ENCODE data around the gene RASSF4.

RASSF4 gene

GRCh38 chr10:45000752-45001380, 41.3 kb downstream of the RASSF4 start, which contains the start of gene ZNF22:
Gene ZNF22 (plus strand): TSS chr10:45000923. CDS start chr10:45003369, 2,446 bp downstream.
- H3K27ac ChIP-seq (ENCODE audit: low read length): peak within 1 kb of the TSS; percentile 96
- H3K27me3 ChIP-seq (ENCODE audit: insufficient read depth, low read length, poor library complexity): no peaks in the 10 kb centered on the region
- ATAC-seq (ENCODE audit: insufficient read depth, low read depth): peak; percentile 81
- H2AFZ ChIP-seq (ENCODE audit: low read depth, low read length): peak within 1 kb of the TSS; percentile 64
- TF ChIP-seq EZH2 (IDR thresholded peaks at IDR 0.05; ENCODE audit: borderline replicate concordance, low read depth, low read length, severe bottlenecking): no peak
- TF ChIP-seq CTCF (IDR thresholded peaks at IDR 0.05; ENCODE audit: borderline replicate concordance, extremely low read depth, low read length, poor library complexity, severe bottlenecking): peak; percentile 13
- H4K20me1 ChIP-seq (ENCODE audit: insufficient read depth, low read length): peaks cover 45% of the 10 kb centered on the region
- H3K4me2 ChIP-seq (ENCODE audit: insufficient read depth, low read length): peak within 1 kb of the TSS; percentile 82
- H3K9me3 ChIP-seq (ENCODE audit: insufficient read depth, low read length, severe bottlenecking): no peaks in the 10 kb centered on the region
- peak within 1 kb of the TSS; percentile 79 to 98 for H3K4me3 ChIP-seq (ENCODE audit: low read depth in 1 of 2, low read length in 2 of 2)
- H3K79me2 ChIP-seq (ENCODE audit: insufficient read depth, low read length): peaks cover 64% of the 10 kb centered on the region
- DNase-seq: peak; percentile 94
- H3K9ac ChIP-seq (ENCODE audit: low read depth, low read length): peak within 1 kb of the TSS; percentile 83
- peaks cover 68% of the 10 kb centered on the region for H3K4me1 ChIP-seq (ENCODE audit: insufficient read depth, low read length)
- H3K36me3 ChIP-seq (ENCODE audit: insufficient read depth, low read length): peaks cover 34% of the 10 kb centered on the region

DNA sequence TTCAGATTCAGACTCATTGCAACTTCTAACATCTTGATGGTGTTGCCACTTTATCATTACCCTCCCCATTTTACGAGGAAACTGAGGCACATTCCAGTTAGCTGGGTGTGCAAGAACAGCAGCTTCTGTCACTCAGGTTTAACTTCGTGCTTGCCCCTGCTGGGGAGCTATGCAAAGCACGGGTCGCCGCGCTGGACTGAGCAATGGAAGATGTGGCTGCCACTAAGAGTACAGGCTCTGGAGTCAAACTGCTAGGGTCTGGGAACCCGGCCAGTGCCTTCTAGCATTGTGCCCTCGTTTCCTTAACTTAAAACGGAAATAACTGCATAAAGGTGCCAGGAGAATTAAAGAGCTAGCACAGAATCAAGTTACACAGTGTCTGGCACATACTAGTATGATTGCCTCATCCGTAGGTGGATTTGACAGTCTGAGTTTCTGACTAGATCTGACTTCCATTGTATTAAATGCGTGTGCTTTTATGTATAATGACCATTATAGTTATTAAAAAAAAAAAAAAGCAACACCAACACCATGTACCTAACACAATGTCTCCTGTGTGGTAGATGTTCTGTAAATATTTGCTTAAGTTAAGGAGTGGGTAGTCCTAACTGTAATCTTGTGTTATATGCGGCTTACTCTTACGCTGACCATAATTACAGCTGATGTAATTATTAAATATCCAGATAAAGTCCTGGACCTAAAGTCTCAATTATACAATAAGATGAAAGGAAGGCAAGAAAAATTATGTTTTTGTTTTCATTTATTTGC, 42.0 kb downstream of the RASSF4 start:
- Histone ChIP-seq H3K4me1 (ENCODE audit: insufficient read depth, low read length) (peaks cover 61% of the 10 kb centered on the region), H2AFZ (ENCODE audit: low read depth, low read length) (peak overlapping the region; percentile 64), H3K9me3 (ENCODE audit: insufficient read depth, low read length, severe bottlenecking) (no peaks in the 10 kb centered on the region), H3K4me3 (ENCODE audit: low read depth in 1 of 2, low read length in 2 of 2) (peak overlapping the region; percentile 79 to 98), H3K79me2 (ENCODE audit: insufficient read depth, low read length) (peaks cover 67% of the 10 kb centered on the region), H3K9ac (ENCODE audit: low read depth, low read length) (peak overlapping the region; percentile 83), H3K4me2 (ENCODE audit: insufficient read depth, low read length) (peak overlapping the region; percentile 82), H4K20me1 (ENCODE audit: insufficient read depth, low read length) (peaks cover 52% of the 10 kb centered on the region), H3K36me3 (ENCODE audit: insufficient read depth, low read length) (peaks cover 34% of the 10 kb centered on the region), H3K27ac (ENCODE audit: low read length) (peak overlapping the region; percentile 96), H3K27me3 (ENCODE audit: insufficient read depth, low read length, poor library complexity) (no peaks in the 10 kb centered on the region)
- DNase-seq (peak; percentile 69), ATAC-seq (ENCODE audit: insufficient read depth, low read depth) (peak; percentile 59)
- TF ChIP-seq CTCF (IDR thresholded peaks at IDR 0.05; ENCODE audit: borderline replicate concordance, extremely low read depth, low read length, poor library complexity, severe bottlenecking) (peak; percentile 43), EZH2 (IDR thresholded peaks at IDR 0.05; ENCODE audit: borderline replicate concordance, low read depth, low read length, severe bottlenecking) (no peak)

DNA sequence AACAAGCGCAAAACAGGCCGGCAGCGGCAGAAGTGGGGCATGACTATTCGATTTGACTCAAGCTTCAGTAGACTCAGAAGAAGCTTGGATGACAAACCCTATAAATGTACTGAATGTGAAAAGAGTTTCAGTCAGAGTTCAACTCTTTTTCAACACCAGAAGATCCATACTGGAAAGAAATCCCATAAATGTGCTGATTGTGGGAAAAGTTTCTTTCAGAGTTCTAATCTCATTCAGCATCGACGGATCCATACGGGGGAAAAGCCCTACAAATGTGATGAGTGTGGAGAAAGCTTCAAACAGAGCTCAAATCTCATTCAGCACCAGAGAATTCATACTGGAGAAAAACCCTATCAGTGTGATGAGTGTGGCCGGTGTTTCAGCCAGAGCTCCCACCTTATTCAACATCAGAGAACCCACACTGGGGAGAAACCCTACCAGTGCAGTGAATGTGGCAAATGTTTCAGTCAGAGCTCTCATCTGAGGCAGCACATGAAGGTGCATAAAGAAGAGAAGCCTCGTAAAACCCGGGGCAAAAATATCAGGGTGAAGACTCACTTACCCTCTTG, 43.9 kb downstream of the RASSF4 start:
- peaks cover 46% of the 10 kb centered on the region for H3K4me1 ChIP-seq (ENCODE audit: insufficient read depth, low read length)
- H3K36me3 ChIP-seq (ENCODE audit: insufficient read depth, low read length): peaks cover 34% of the 10 kb centered on the region
- H3K27ac ChIP-seq (ENCODE audit: low read length): no peak overlapping the region
- TF ChIP-seq CTCF (IDR thresholded peaks at IDR 0.05; ENCODE audit: borderline replicate concordance, extremely low read depth, low read length, poor library complexity, severe bottlenecking) (no peak), EZH2 (IDR thresholded peaks at IDR 0.05; ENCODE audit: borderline replicate concordance, low read depth, low read length, severe bottlenecking) (no peak)
- H4K20me1 ChIP-seq (ENCODE audit: insufficient read depth, low read length): peaks cover 55% of the 10 kb centered on the region
- no peaks in the 10 kb centered on the region for H3K9me3 ChIP-seq (ENCODE audit: insufficient read depth, low read length, severe bottlenecking)
- ATAC-seq (ENCODE audit: insufficient read depth, low read depth): no peak
- peak overlapping the region; percentile 25; the same call in 1 of the 2 replicates for H3K4me2 ChIP-seq (ENCODE audit: insufficient read depth, low read length)
- H3K9ac ChIP-seq (ENCODE audit: low read depth, low read length): no peak overlapping the region
- no peak overlapping the region for H2AFZ ChIP-seq (ENCODE audit: low read depth, low read length)
- DNase-seq: no peak
- H3K4me3 ChIP-seq (ENCODE audit: low read depth in 1 of 2, low read length in 2 of 2): no peak overlapping the region
- peaks cover 67% of the 10 kb centered on the region for H3K79me2 ChIP-seq (ENCODE audit: insufficient read depth, low read length)
- no peaks in the 10 kb centered on the region for H3K27me3 ChIP-seq (ENCODE audit: insufficient read depth, low read length, poor library complexity)

All from DND-41 (cell line).